Endothelial cell of umbilical vein (primary cell): ENCODE results near the gene IL5RA. TPM values are rescaled to one million over a fixed set of nuclear protein-coding genes. Genes with fewer than 3 reads are reported as not detected.

Experiments used
- Bru-seq: library from RNA; stranded (reverse); fragments of 400-500 nt; gene quantifications from one replicate; lab custom pipeline; 2021; lab: Mats Ljungman, UMichigan
- BruChase-seq, 2 experiments: library from RNA; stranded (reverse); fragments of 400-500 nt; gene quantifications; one replicate each; lab custom pipeline; 2021; lab: Mats Ljungman, UMichigan
- BruUV-seq: library from RNA; stranded (reverse); fragments of 400-500 nt; replicated peaks from 2 replicates; lab custom pipeline; 2021; lab: Mats Ljungman, UMichigan
- CTCF ChIA-PET: fragments of 300-600, 350-600 bp; sonication (Branson Sonifier 250); formaldehyde crosslinking; loops from one replicate; lab custom pipeline; 2021; ENCODE audit warnings: antibody characterized with exemption, inconsistent platforms; lab: Charles Lee
- POLR2A ChIA-PET: fragments of 300-600, 350-600 bp; sonication (Branson Sonifier 250); formaldehyde crosslinking; loops from one replicate; lab custom pipeline; 2021; ENCODE audit warnings: antibody characterized with exemption, inconsistent platforms; lab: Charles Lee
- DNase-seq: peaks from one replicate; pipeline ENCODE4 v3.0.0-alpha.2; 2011; ENCODE audit warnings: low read depth, low spot score
- FAIRE-seq: peaks from 2 replicates; lab custom pipeline; 2011; peaks lifted over from hg19 to GRCh38; lab: Jason Lieb, UNC
- H2AFZ ChIP-seq: 2 replicates; pipeline ENCODE4 v1.6.0; 2012; ENCODE audit warnings: low read depth, low read length, control low read depth, inconsistent platforms
- H3K27ac ChIP-seq: 2 replicates; pipeline ENCODE4 v1.5.1; 2011; ENCODE audit warnings: low read depth, mild to moderate bottlenecking, control low read depth, low read length, moderate library complexity; ENCODE audit not compliant: insufficient read depth
- H3K27me3 ChIP-seq, 2 experiments: 2 replicates each; pipeline versions ENCODE4 v1.6.0 to v1.6.1; 2011; ENCODE audit warnings: low read length in 2 of 2, mixed read lengths in 1 of 2; ENCODE audit not compliant: control insufficient read depth in 2 of 2, insufficient read depth in 2 of 2
- H3K36me3 ChIP-seq, 2 experiments: 2 replicates in 1 of 2; 3 replicates in 1 of 2; pipeline ENCODE4 v1.5.1; 2011; ENCODE audit warnings: low read length in 2 of 2, mild to moderate bottlenecking in 1 of 2, moderate library complexity in 1 of 2; ENCODE audit not compliant: control insufficient read depth in 2 of 2, insufficient read depth in 2 of 2; ENCODE audit errors: extremely low read depth in 1 of 2
- H3K4me1 ChIP-seq: 3 replicates; pipeline ENCODE4 v1.5.1; 2011; ENCODE audit warnings: mild to moderate bottlenecking, low read length; ENCODE audit not compliant: control insufficient read depth, insufficient read depth; ENCODE audit errors: extremely low read depth
- H3K4me2 ChIP-seq: 2 replicates; pipeline ENCODE4 v1.6.1; 2011; ENCODE audit warnings: low read length, control low read depth, mixed read lengths; ENCODE audit not compliant: insufficient read depth
- H3K4me3 ChIP-seq, 3 experiments: fragments of 200-600 bp in 1 of 3; sonication (generic), shearing (Covaris generic) in 1 of 3; replicated peaks in 1 of 3; 2 replicates each; pipeline ENCODE4 v1.5.1; 2011 to 2016; ENCODE audit warnings: control low read depth in 3 of 3, low read length in 3 of 3, mild to moderate bottlenecking in 2 of 3, inconsistent platforms in 1 of 3, low read depth in 1 of 3, moderate library complexity in 1 of 3; ENCODE audit not compliant: insufficient read depth in 1 of 3
- H3K79me2 ChIP-seq: 2 replicates; pipeline ENCODE4 v1.6.0; 2012; ENCODE audit warnings: low read length, inconsistent platforms; ENCODE audit not compliant: control insufficient read depth, insufficient read depth
- H3K9ac ChIP-seq: replicated peaks from 2 replicates; pipeline ENCODE3; 2011; ENCODE audit warnings: low read length, control low read depth; ENCODE audit not compliant: insufficient read depth; ENCODE audit errors: extremely low read depth
- H3K9me1 ChIP-seq: replicated peaks from 3 replicates; pipeline ENCODE4 v1.6.0; 2011; ENCODE audit warnings: mild to moderate bottlenecking, low read length; ENCODE audit not compliant: control insufficient read depth, insufficient read depth; ENCODE audit errors: extremely low read depth
- H3K9me3 ChIP-seq: replicated peaks from 2 replicates; pipeline ENCODE4 v1.5.1; 2012; ENCODE audit warnings: low read length, inconsistent platforms; ENCODE audit not compliant: control insufficient read depth, insufficient read depth
- H4K20me1 ChIP-seq: replicated peaks from 2 replicates; pipeline ENCODE3; 2011; ENCODE audit warnings: mild to moderate bottlenecking, low read length; ENCODE audit not compliant: control insufficient read depth, insufficient read depth; ENCODE audit errors: extremely low read depth
- EZH2 ChIP-seq: IDR thresholded peaks from 2 replicates; pipeline ENCODE4 v1.6.1; 2012; ENCODE audit warnings: borderline replicate concordance, low read depth, mild to moderate bottlenecking, moderate library complexity, low read length, inconsistent platforms; ENCODE audit not compliant: severe bottlenecking
- MYC ChIP-seq: IDR thresholded peaks from one replicate; pipeline ENCODE4 v1.6.1; 2011; ENCODE audit warnings: mild to moderate bottlenecking, low read depth, low read length
- POLR2A ChIP-seq: IDR thresholded peaks from 2 replicates; pipeline ENCODE4 v1.6.1; 2012; ENCODE audit warnings: low read depth, mild to moderate bottlenecking, control low read depth, low read length
- dilution Hi-C: fragments of 300-500 bp; cut with MboI; formaldehyde crosslinking; loops from one replicate; pipeline ENCODE4 v1.15.0; 2019; ENCODE audit warnings: low sequenced_read_pairs; ENCODE audit not compliant: extremely low pct_ligation_motif_present
- intact Hi-C: fragments of 100-400 bp; cut with micrococcal nuclease; formaldehyde crosslinking; loops from one replicate; pipeline ENCODE4 v1.10.0; 2022
- long read RNA-seq: library from polyadenylated mRNA; stranded (forward); transcript quantifications from one replicate; pipeline ENCODE4 v2.0.0, GENCODE V29; 2021
- polyA minus RNA-seq, 3 experiments: library from RNA; depleted of rRNA, polyadenylated mRNA; stranded (reverse); fragments of >200 nt; gene quantifications; 1 replicate in 1 of 3; 2 replicates in 2 of 3; pipeline ENCODE4 v1.2.3, GENCODE V29; 2011
- polyA plus RNA-seq, 4 experiments: library from polyadenylated mRNA; depleted of rRNA in 3 of 4; stranded (reverse) in 3 of 4; unstranded in 1 of 4; fragments of >200 nt; gene quantifications; 2 replicates each; pipeline versions ENCODE4 v1.2.1 to v1.2.3, GENCODE V29; 2011 to 2012; ENCODE audit warnings: missing spikeins in 1 of 4
- total RNA-seq: library from RNA; stranded (reverse); gene quantifications from 2 replicates; pipeline ENCODE4 v1.2.3, GENCODE V29; 2021
- TF ChIP-seq, protein P1 (sequence below), 2 donors: IDR thresholded peaks; 1 replicate in 1 of 2; 2 replicates in 1 of 2; pipeline ENCODE4 v1.5.1; 2011; ENCODE audit warnings: low read length in 2 of 2, mild to moderate bottlenecking in 2 of 2, moderate library complexity in 2 of 2, control low read depth in 1 of 2, inconsistent platforms in 1 of 2, low read depth in 1 of 2; ENCODE audit not compliant: insufficient read depth in 1 of 2; ENCODE audit errors: extremely low read depth in 1 of 2

Gene IL5RA, protein sequence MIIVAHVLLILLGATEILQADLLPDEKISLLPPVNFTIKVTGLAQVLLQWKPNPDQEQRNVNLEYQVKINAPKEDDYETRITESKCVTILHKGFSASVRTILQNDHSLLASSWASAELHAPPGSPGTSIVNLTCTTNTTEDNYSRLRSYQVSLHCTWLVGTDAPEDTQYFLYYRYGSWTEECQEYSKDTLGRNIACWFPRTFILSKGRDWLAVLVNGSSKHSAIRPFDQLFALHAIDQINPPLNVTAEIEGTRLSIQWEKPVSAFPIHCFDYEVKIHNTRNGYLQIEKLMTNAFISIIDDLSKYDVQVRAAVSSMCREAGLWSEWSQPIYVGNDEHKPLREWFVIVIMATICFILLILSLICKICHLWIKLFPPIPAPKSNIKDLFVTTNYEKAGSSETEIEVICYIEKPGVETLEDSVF
- total RNA-seq: not detected in 2 replicates
- polyA plus RNA-seq: not detected in 2 replicates
- not detected in 2 replicates for polyA plus RNA-seq (2011; cell fraction: cytosol; rRNA removed)
- not detected in 2 replicates for polyA plus RNA-seq (2011; cell fraction: nucleus; rRNA removed)
- polyA plus RNA-seq (2012): not detected in 2 replicates
- polyA minus RNA-seq: not detected in 2 replicates
- polyA minus RNA-seq (2011; cell fraction: cytosol; rRNA and poly(A)+ RNA removed): not detected
- polyA minus RNA-seq (2011; cell fraction: nucleus; rRNA and poly(A)+ RNA removed): not detected in 2 replicates
- Bru-seq, nascent RNA: percentile 2 among the genes with signal in this experiment
- BruChase-seq, experiment 1, labeled RNA remaining after a 6-hour chase: percentile 2 among the genes with signal in this experiment
- BruChase-seq, experiment 2, labeled RNA remaining after a 2-hour chase: not detected
- long read RNA-seq: 0 reads

DNA sequence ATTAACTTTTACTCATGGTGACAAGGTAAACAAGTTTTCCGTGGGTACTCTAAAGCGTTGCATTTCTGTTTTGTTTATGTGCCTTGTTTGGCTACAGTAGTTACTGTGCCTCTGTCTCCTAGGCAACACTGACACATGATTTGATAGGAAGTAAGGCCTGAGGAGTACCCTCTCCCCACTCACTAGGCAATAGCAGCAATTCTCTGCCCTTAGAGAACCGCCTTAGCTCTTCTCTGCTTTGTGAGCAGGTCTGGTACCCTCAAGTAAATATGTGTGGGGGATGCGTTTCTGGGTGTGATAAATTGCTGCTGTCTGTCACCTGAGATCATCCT is at the start of gene IL5RA:
IL5RA (minus strand) TSS at position 76 of the 332 bp plus-strand sequence. CDS start 5,390 bp downstream, outside the sequence.
- TF ChIP-seq MYC (no peak), POLR2A (no peak), EZH2 (no peak)
- TF ChIP-seq, protein P1, sequence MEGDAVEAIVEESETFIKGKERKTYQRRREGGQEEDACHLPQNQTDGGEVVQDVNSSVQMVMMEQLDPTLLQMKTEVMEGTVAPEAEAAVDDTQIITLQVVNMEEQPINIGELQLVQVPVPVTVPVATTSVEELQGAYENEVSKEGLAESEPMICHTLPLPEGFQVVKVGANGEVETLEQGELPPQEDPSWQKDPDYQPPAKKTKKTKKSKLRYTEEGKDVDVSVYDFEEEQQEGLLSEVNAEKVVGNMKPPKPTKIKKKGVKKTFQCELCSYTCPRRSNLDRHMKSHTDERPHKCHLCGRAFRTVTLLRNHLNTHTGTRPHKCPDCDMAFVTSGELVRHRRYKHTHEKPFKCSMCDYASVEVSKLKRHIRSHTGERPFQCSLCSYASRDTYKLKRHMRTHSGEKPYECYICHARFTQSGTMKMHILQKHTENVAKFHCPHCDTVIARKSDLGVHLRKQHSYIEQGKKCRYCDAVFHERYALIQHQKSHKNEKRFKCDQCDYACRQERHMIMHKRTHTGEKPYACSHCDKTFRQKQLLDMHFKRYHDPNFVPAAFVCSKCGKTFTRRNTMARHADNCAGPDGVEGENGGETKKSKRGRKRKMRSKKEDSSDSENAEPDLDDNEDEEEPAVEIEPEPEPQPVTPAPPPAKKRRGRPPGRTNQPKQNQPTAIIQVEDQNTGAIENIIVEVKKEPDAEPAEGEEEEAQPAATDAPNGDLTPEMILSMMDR (IDR thresholded peaks at IDR 0.05; ENCODE audit: extremely low read depth in 1 of 2, insufficient read depth in 1 of 2, low read depth in 1 of 2, low read length in 2 of 2): no peak
- Histone ChIP-seq H3K4me1 (no peaks in the 10 kb centered on the region), H3K9me1 (no peaks in the 10 kb centered on the region), H4K20me1 (no peaks in the 10 kb centered on the region), H3K9ac (no peak within 1 kb of the TSS), H3K36me3 (no peaks in the 10 kb centered on the region), H3K4me3 (no peak within 1 kb of the TSS), H3K4me2 (no peak within 1 kb of the TSS), H3K79me2 (no peaks in the 10 kb centered on the region), H2AFZ (no peak within 1 kb of the TSS), H3K9me3 (no peaks in the 10 kb centered on the region), H3K27me3 (no peaks in the 10 kb centered on the region), H3K27ac (no peak within 1 kb of the TSS)
- DNase-seq (no peak), FAIRE-seq (no peak)
- intact Hi-C loops: no loop called here
- ChIA-PET CTCF (interaction anchor here (1.2 kb wide), 1 partner anchor 90 kb away, joined by 3 read pairs; no protein-coding TSS in a partner anchor), POLR2A (no interaction called here)
- no TSS peak for BruUV-seq
- dilution Hi-C loops: no loop called here
